GM18907 (cell line): ENCODE measurements around the gene FMO1.
"Not testable (repeated sequence)": the region's sequence is repeated elsewhere in the genome, so short reads cannot be mapped to it uniquely, and the experiment has no call there.

Experiments used
- ATAC-seq: cut with Tn5 transposase; IDR thresholded peaks from one replicate; pipeline ENCODE4 v1.9.1; 2021; ENCODE audit warnings: mild to moderate bottlenecking, moderate library complexity; ENCODE audit not compliant: unreplicated experiment

The FMO1 gene

GRCh38 chr1:171231326-171231725 is 17.0 kb upstream of the FMO1 start:
- no peak for ATAC-seq

- no peak for ATAC-seq
Measured at GRCh38 chr1:171233183-171233582, 15.1 kb upstream of the FMO1 start.

GRCh38 chr1:171236231-171236630 is 12.1 kb upstream of the FMO1 start:
- not testable (repeated sequence) for ATAC-seq

GRCh38 chr1:171243878-171244277 is 4.4 kb upstream of the FMO1 start:
- ATAC-seq = no peak

GRCh38 chr1:171245458-171246064 is 2.7 kb upstream of the FMO1 start:
- ATAC-seq = peak; percentile 82

GRCh38 chr1:171247501-171247900 is 793 bp upstream of the FMO1 start:
- no peak for ATAC-seq

GRCh38 chr1:171248841-171249240 is 547 bp downstream of the FMO1 start:
- ATAC-seq = no peak

- ATAC-seq = no peak
Measured at GRCh38 chr1:171250263-171250662, 2.0 kb downstream of the FMO1 start.

GRCh38 chr1:171251042-171251951 is 3.0 kb downstream of the FMO1 start:
- ATAC-seq = peak; percentile 61

- no peak for ATAC-seq
Measured at GRCh38 chr1:171251952-171252300, 3.6 kb downstream of the FMO1 start.

- peak; percentile 92 for ATAC-seq
Measured at GRCh38 chr1:171252482-171252881, 4.2 kb downstream of the FMO1 start.

GRCh38 chr1:171254859-171255258 is 6.6 kb downstream of the FMO1 start:
- ATAC-seq = no peak

- no peak for ATAC-seq
Measured at GRCh38 chr1:171256940-171257606, 8.8 kb downstream of the FMO1 start.

GRCh38 chr1:171257607-171258076 is 9.3 kb downstream of the FMO1 start:
- ATAC-seq = no peak

- ATAC-seq = no peak
Measured at GRCh38 chr1:171258429-171258828, 10.1 kb downstream of the FMO1 start.

GRCh38 chr1:171258943-171259342 is 10.6 kb downstream of the FMO1 start:
- no peak for ATAC-seq

GRCh38 chr1:171261336-171261735 is 13.0 kb downstream of the FMO1 start:
- ATAC-seq = no peak

- no peak for ATAC-seq
Measured at GRCh38 chr1:171263901-171264300, 15.6 kb downstream of the FMO1 start.

GRCh38 chr1:171265686-171266085 is 17.4 kb downstream of the FMO1 start:
- no peak for ATAC-seq

- no peak for ATAC-seq
Measured at GRCh38 chr1:171266930-171267329, 18.6 kb downstream of the FMO1 start.

- no peak for ATAC-seq
Measured at GRCh38 chr1:171267391-171267790, 19.1 kb downstream of the FMO1 start.

- ATAC-seq = no peak
Measured at GRCh38 chr1:171270806-171271205, 22.5 kb downstream of the FMO1 start.
